Activated CD8-positive, alpha-beta memory T cell treated with anti-CD3 and anti-CD28 coated beads, Interleukin-2, amount 50 U/mL, for 1 hour (primary cell): ENCODE data around the gene HOXD1.

Experiments used
- DNase-seq: peaks from one replicate; pipeline ENCODE4 v3.0.0-alpha.2; 2020; ENCODE audit errors: extremely low read depth

Gene HOXD1

GRCh38 chr2:176165370-176166050 lies 23.0 kb upstream of the HOXD1 start:
- no peak for DNase-seq

DNA sequence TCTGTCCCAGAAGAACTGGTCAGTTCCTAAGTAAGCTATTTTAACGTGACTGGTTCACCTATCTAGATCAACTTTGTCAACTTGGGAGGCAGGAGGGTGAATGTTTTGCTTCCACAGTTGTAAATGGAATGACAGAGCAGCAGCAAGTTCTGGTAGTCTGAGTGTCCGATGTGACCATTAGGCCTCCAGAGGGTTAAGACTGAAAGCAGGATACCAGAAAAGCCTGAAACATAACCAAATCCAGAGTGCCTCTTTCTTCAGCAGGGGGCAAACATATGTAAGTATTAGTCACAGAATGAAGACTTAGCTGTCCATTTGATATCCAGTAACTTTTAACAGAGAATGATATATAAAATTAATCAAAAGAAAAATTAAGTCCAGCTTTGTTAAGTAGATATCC lies 22.2 kb upstream of the HOXD1 start:
- no peak for DNase-seq

GRCh38 chr2:176167398-176167797 lies 21.1 kb upstream of the HOXD1 start:
- DNase-seq = no peak

GRCh38 chr2:176169181-176169580 lies 19.3 kb upstream of the HOXD1 start:
- no peak for DNase-seq

DNA sequence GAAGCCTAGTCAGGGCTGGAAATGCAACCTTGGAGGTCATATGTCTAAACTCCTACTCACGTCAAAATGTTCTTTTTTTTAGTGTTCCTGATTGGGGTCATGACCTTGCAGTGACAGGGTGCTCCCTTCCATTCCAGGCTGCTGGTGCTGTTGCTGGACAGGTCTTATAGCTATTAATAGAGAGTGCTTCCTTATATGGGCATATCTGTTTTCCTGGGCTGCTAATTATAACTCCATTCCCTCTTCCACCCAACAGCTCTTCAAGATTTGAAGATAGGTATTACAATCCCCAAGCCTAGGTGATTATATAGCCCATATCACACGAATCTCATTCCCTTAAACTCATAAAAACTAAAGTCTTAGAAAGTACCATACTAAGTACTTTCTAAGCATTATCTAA lies 18.8 kb upstream of the HOXD1 start:
- no peak for DNase-seq

GRCh38 chr2:176170602-176171305 lies 17.7 kb upstream of the HOXD1 start:
- DNase-seq = no peak

DNA sequence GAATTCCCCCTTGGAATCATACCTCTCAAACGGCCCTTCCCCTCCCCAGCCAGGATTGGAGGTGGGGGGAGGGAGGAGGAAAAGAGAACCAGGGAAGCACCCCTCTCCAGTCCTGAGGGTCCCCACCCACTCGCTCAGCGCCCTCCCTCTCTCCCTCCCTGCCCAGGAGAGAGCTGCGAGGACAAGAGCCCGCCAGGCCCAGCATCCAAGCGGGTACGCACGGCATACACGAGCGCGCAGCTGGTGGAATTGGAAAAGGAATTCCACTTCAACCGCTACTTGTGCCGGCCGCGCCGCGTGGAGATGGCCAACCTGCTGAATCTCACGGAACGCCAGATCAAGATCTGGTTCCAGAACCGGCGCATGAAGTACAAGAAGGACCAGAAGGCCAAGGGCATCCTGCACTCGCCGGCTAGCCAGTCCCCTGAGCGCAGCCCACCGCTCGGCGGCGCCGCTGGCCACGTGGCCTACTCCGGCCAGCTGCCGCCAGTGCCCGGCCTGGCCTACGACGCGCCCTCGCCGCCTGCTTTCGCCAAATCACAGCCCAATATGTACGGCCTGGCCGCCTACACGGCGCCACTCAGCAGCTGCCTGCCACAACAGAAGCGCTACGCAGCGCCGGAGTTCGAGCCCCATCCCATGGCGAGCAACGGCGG lies 17.0 kb upstream of the HOXD1 start:
- no peak for DNase-seq

DNA sequence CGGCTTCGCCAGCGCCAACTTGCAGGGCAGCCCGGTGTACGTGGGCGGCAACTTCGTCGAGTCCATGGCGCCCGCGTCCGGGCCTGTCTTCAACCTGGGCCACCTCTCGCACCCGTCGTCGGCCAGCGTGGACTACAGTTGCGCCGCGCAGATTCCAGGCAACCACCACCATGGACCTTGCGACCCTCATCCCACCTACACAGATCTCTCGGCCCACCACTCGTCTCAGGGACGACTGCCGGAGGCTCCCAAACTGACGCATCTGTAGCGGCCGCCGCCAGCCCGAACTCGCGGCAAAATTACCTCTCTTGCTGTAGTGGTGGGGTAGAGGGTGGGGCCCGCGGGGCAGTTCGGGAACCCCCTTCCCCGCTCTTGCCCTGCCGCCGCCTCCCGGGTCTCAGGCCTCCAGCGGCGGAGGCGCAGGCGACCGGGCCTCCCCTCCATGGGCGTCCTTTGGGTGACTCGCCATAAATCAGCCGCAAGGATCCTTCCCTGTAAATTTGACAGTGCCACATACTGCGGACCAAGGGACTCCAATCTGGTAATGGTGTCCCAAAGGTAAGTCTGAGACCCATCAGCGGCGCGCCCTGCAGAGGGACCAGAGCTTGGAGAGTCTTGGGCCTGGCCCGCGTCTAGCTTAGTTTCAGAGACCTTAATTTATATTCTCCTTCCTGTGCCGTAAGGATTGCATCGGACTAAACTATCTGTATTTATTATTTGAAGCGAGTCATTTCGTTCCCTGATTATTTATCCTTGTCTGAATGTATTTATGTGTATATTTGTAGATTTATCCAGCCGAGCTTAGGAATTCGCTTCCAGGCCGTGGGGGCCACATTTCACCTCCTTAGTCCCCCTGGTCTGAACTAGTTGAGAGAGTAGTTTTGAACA lies 16.2 kb upstream of the HOXD1 start:
- DNase-seq = no peak

GRCh38 chr2:176172895-176173566 lies 15.4 kb upstream of the HOXD1 start:
- no peak for DNase-seq

- DNase-seq = no peak
Observed at GRCh38 chr2:176173567-176174381, 14.7 kb upstream of the HOXD1 start.

DNA sequence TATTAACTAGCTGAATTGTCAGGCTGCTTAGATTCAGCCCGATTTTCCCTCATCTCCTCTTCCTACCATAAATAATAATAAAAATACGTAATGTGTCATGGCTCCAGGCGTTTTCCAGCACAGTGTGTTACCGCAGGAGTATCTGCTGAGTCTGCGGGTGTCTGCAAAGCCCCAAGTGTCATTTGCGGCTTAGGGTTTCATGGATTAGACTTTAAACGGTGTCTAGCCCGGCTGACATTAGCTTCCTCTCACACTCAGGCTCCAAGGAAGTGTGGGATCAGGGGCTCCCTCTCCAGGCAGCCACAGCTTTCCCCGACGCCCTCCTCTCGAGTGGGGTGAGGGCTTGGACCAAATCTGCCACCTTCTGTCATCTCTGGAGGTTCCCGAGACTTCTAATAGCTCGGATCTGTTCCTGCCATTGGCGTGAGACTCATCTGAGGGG lies 14.1 kb upstream of the HOXD1 start:
- DNase-seq = no peak

DNA sequence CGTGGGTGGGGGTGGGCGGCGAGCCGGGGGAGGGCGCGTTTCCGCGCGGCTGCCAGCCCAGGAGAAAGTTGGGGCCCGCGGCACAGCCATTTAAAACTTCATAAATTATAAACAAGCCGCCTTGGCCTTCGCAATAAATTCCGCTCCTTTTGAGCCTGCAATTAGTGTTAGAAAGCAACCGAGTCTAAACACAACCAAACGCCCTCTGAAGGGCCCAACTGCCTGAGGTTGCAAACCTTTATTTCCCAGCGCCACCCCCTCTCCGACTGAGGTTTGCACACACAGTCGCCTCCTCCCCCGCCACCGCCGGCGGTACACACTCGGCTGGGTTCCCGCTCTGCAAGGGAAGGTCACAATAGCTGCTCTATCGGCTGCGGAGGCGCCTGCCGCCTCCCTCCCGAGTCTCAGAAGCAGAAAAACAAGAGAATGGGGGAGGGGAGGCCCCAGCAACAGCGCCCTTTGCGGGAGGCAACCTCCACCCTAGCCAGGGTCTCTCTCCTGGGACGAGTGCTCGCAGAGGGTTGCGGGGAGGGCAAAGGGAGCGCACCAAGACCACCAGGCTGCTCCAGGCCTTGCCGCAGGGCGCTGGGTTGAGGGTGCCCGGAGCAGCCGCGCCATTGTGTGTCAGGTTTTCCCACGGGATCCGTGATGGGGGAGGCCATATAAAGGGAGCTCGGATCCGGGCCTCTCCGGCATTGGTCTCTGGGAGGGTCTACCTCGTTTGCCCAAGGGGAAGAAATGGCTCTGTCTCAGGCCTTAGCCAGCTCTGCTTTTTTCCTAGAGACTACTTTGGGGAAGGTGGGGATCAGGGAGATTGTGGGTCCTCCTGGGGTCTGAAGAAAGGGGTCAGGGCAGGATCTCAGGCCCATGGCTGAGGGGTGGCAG lies 13.4 kb upstream of the HOXD1 start:
- no peak for DNase-seq

- DNase-seq = no peak
Observed at GRCh38 chr2:176175709-176176607, 12.5 kb upstream of the HOXD1 start.

- DNase-seq = no peak
Observed at GRCh38 chr2:176177580-176178037, 10.9 kb upstream of the HOXD1 start.

DNA sequence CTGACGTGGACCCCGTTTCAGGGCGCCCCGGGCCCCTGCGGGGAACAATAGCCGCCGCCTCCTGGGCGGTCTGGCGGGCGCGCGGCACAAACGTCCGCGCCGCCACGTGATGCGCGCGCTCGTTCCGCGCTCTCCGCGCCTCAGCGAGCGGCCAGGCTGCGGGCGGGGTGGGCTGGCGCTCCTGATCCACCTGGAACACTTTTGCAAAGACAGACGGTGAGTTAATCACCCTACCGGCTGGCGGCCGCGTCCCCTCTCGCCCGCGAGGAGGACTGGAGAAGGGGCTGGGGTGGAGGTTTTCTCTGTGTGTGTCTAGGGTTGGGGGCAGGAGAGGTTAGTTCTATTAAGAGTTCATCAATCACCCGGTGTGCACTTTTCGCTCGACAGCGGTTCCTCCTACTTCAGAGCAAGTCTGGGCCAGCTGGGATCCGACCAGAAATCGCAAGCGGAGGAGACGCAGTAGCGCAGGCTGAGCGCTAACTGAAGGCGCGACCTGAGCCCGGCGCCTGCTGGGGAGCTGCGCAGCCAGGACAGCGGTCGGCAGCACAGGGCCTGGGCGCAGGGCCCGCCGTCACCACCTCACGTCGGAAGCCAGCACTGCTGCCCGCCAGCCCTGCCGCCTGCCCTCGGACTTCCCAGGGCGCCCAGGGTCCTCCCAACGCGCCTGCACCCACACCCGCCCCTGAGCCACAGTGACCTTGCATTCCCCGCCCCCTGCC lies 10.3 kb upstream of the HOXD1 start:
- DNase-seq = no peak

- DNase-seq = no peak
Observed at GRCh38 chr2:176178757-176179295, 9.6 kb upstream of the HOXD1 start.

GRCh38 chr2:176181551-176181950 lies 6.9 kb upstream of the HOXD1 start:
- DNase-seq = no peak
